ENCODE results near the gene ZNRF1. TPM values are rescaled to one million over a fixed set of nuclear protein-coding genes. Genes with fewer than 3 reads are reported as not detected.
"Not testable (repeated sequence)": the region's sequence is repeated elsewhere in the genome, so short reads cannot be mapped to it uniquely, and the experiment has no call there.

Gene ZNRF1
- total and polyA plus RNA-seq, 2 donors, result 13.4 to 22.0 TPM

DNA sequence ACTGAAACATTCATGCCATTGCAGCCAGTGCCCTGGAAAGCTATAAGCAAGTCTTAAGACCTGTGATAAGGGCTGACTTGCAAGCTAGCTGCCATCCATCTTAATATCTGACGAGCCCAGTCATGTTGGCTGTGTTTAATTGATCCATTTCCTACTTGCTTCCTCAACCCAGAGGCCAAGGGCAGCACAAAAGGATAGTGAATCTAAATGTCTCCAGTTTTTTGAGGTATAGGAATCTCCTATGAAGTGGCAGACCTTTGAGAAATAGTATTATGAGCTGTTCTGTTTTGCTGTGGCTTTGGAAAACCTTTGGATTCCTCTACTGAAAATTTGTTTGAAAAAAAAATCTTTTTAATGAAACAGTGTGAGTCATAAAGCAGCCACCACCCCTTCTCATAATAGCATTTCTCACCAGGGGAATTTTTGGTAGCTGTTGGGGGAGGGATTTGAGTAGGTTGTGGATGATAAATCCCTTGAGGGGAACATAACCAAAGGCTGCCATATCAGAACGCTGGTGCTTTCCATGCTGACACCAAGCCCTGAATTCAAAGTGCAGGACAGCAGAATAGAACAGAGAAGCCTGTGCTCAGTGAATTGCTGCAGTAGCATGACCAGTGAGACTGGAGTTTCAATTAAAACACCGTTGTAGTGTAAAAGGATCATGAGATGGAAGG lies 12.9 kb downstream of the ZNRF1 start:
- DNase-seq (ENCODE audit: extremely low spot score), result no peak
- no peaks in the 10 kb centered on the region for H3K36me3 ChIP-seq (ENCODE audit: insufficient read depth)
- 27% methylated on average over 3 of the region's 3 CpGs for WGBS
- H3K27ac ChIP-seq (ENCODE audit: low read depth), result peak overlapping the region; percentile 77
- H3K4me3 ChIP-seq (ENCODE audit: low read depth, low read length), result no peak overlapping the region
- no peaks in the 10 kb centered on the region for H3K4me1 ChIP-seq (ENCODE audit: insufficient read depth)

DNA sequence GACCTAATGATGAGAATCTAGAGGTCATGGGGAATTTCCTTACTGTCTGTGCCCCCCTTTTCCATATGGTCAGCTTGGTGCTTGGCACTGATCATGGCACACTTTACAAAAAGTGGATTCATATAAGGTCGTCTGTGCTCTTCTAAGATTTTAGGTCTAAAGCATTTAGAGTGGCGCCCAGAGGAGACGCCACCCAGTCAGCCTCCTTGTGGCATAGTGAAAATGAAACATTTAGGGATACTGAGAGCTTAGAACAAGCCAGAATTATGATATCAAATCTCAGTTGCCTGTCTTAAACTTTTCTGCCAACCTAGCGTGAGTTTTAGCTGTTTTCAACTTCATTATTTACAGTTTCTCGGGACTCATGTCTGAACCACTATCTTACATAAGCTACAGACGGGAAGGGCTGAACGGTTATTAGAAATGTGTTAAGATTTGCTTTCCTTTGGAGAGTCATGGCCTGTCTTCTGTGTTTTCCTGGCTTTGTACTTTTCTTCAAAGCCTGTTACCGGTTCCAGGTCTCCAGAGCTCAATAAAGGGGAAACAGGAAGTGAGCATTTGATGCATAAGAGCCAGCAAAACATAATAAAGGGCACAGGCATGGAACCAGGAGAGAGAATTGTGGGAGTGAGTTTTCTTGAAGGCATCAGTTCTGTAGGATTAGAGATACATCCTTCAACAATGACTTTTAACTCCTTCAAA lies 13.7 kb downstream of the ZNRF1 start:
- 55% methylated on average over 8 of the region's 8 CpGs for WGBS
- Histone ChIP-seq H3K36me3 (ENCODE audit: insufficient read depth) (no peaks in the 10 kb centered on the region), H3K27ac (ENCODE audit: low read depth) (peak overlapping the region; percentile 77), H3K4me3 (ENCODE audit: low read depth, low read length) (no peak overlapping the region), H3K4me1 (ENCODE audit: insufficient read depth) (no peaks in the 10 kb centered on the region)
- no peak for DNase-seq (ENCODE audit: extremely low spot score)

GRCh38 chr16:75013123-75013522 lies 14.3 kb downstream of the ZNRF1 start:
- not testable (repeated sequence) for H3K27ac ChIP-seq (ENCODE audit: low read depth); H3K4me1 ChIP-seq (ENCODE audit: insufficient read depth); DNase-seq (ENCODE audit: extremely low spot score); H3K36me3 ChIP-seq (ENCODE audit: insufficient read depth); H3K4me3 ChIP-seq (ENCODE audit: low read depth, low read length)
- WGBS, result 94% methylated on average over 6 of the region's 6 CpGs

DNA sequence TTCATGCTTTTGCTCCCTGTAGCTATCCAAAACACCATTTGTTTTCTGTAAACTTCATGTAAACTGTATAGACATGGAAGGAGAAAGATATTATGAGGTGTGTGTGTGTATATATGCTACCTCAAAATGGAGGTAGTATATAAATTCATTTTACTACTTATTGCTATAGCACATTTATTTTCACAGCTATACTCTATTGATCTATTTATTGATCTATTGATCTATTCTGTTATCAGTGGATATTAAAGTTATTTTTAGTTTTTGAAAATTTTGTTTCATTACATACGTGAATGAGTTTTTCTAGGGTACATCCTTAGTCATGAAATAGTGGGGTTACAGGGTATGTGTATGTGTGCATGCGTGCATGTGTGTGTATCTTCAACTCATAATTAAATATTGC lies 15.5 kb downstream of the ZNRF1 start:
- H3K4me1 ChIP-seq (ENCODE audit: insufficient read depth), result no peaks in the 10 kb centered on the region
- 96% methylated on average over 2 of the region's 2 CpGs for WGBS
- DNase-seq (ENCODE audit: extremely low spot score), result no peak
- peak overlapping the region; percentile 41 for H3K27ac ChIP-seq (ENCODE audit: low read depth)
- H3K36me3 ChIP-seq (ENCODE audit: insufficient read depth), result no peaks in the 10 kb centered on the region
- H3K4me3 ChIP-seq (ENCODE audit: low read depth, low read length), result no peak overlapping the region

GRCh38 chr16:75016451-75017081 lies 17.7 kb downstream of the ZNRF1 start:
- not testable (repeated sequence) for H3K27ac ChIP-seq (ENCODE audit: low read depth); DNase-seq (ENCODE audit: extremely low spot score); H3K4me1 ChIP-seq (ENCODE audit: insufficient read depth); H3K36me3 ChIP-seq (ENCODE audit: insufficient read depth); H3K4me3 ChIP-seq (ENCODE audit: low read depth, low read length)
- 88% methylated on average over 12 of the region's 12 CpGs for WGBS

- Histone ChIP-seq H3K4me1 (ENCODE audit: insufficient read depth) (no peaks in the 10 kb centered on the region), H3K4me3 (ENCODE audit: low read depth, low read length) (no peak overlapping the region), H3K27ac (ENCODE audit: low read depth) (no peak overlapping the region), H3K36me3 (ENCODE audit: insufficient read depth) (no peaks in the 10 kb centered on the region)
- 63% methylated on average over 3 of the region's 3 CpGs for WGBS
- no peak for DNase-seq (ENCODE audit: extremely low spot score)
These were observed 19.1 kb downstream of the ZNRF1 start for GRCh38 chr16:75017670-75018525.

DNA sequence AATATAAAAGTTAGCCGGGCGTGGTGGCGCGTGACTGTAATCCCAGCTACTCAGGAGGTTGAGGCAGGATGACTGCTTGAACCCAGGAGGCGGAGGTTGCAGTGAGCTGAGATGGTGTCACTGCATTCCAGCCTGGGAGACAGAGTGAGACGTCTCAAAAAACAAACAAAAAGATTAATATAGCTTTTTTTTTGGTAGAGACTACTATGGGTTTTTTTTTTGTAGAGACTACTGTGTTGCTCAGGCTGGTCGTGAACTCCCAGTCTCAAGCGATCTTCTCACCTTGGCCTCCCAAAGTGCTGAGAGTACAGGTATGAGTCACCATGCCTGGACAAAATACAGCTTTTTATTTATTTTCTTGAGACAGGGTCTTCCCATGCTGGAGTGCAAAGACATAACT lies 20.2 kb downstream of the ZNRF1 start:
- 87% methylated on average over 8 of the region's 8 CpGs for WGBS
- DNase-seq (ENCODE audit: extremely low spot score), result no peak
- no peaks in the 10 kb centered on the region for H3K4me1 ChIP-seq (ENCODE audit: insufficient read depth)
- no peak overlapping the region for H3K4me3 ChIP-seq (ENCODE audit: low read depth, low read length)
- no peak overlapping the region for H3K27ac ChIP-seq (ENCODE audit: low read depth)
- no peaks in the 10 kb centered on the region for H3K36me3 ChIP-seq (ENCODE audit: insufficient read depth)

DNA sequence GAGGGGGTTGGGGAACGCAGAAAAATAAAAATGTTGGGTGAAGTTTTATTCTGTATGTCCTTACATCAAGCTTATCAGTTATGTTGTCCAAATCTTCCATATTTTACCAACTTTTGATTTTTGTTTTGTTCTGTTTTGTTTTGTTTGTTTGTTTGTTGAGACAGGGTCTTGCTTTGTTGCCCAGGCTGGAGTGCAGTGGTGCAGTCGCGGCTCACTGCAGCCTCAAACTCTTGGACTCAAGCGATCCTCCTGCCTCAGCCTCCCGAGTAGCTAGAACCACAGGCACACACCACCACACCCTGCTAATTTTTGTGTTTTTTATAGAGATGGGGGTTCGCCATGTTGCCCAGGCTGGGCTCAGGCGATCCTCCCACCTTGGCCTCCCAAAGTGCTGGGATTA lies 20.8 kb downstream of the ZNRF1 start:
- Histone ChIP-seq H3K4me3 (ENCODE audit: low read depth, low read length) (no peak overlapping the region), H3K27ac (ENCODE audit: low read depth) (no peak overlapping the region), H3K4me1 (ENCODE audit: insufficient read depth) (no peaks in the 10 kb centered on the region), H3K36me3 (ENCODE audit: insufficient read depth) (no peaks in the 10 kb centered on the region)
- WGBS, result 99% methylated on average over 7 of the region's 7 CpGs
- DNase-seq (ENCODE audit: extremely low spot score), result no peak

GRCh38 chr16:75021410-75021809 lies 22.6 kb downstream of the ZNRF1 start:
- Histone ChIP-seq H3K4me3 (ENCODE audit: low read depth, low read length) (no peak overlapping the region), H3K36me3 (ENCODE audit: insufficient read depth) (no peaks in the 10 kb centered on the region)
- WGBS, result 93% methylated on average over 1 of the region's 1 CpG

GRCh38 chr16:75022567-75022966 lies 23.7 kb downstream of the ZNRF1 start:
- DNase-seq (ENCODE audit: extremely low spot score), result no peak
- Histone ChIP-seq H3K4me1 (ENCODE audit: insufficient read depth) (peaks cover 2% of the 10 kb centered on the region), H3K36me3 (ENCODE audit: insufficient read depth) (no peaks in the 10 kb centered on the region), H3K4me3 (ENCODE audit: low read depth, low read length) (no peak overlapping the region), H3K27ac (ENCODE audit: low read depth) (no peak overlapping the region)
- 97% methylated on average over 4 of the region's 4 CpGs for WGBS

More at GRCh38 chr16:75021410-75021809, 22.6 kb downstream of the ZNRF1 start:
- H3K4me1 ChIP-seq (ENCODE audit: insufficient read depth), result peaks cover 2% of the 10 kb centered on the region
- DNase-seq (ENCODE audit: extremely low spot score), result no peak
- H3K27ac ChIP-seq (ENCODE audit: low read depth), result no peak overlapping the region

DNA sequence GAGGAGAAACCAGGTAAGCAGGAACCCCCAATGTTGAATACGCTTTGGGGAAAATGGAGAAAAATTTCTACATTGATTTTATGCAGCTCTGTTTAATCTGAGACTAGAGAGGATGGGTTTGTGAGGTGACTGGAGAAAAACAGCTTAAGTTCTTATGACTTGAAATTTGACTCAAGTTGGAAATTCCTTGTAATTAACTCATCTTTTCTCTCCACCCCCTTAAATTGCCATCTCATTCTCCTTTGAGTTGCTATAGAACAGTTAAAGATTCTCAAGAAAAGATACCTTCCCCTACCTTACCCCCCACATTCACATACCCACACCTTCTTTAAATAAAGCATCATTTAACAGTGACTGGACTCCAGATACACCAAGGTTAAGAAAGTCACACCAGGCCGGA lies 24.2 kb downstream of the ZNRF1 start:
- H3K36me3 ChIP-seq (ENCODE audit: insufficient read depth), result no peaks in the 10 kb centered on the region
- no peak for DNase-seq (ENCODE audit: extremely low spot score)
- 98% methylated on average over 2 of the region's 2 CpGs for WGBS
- no peak overlapping the region for H3K27ac ChIP-seq (ENCODE audit: low read depth)
- peaks cover 2% of the 10 kb centered on the region for H3K4me1 ChIP-seq (ENCODE audit: insufficient read depth)
- H3K4me3 ChIP-seq (ENCODE audit: low read depth, low read length), result no peak overlapping the region

DNA sequence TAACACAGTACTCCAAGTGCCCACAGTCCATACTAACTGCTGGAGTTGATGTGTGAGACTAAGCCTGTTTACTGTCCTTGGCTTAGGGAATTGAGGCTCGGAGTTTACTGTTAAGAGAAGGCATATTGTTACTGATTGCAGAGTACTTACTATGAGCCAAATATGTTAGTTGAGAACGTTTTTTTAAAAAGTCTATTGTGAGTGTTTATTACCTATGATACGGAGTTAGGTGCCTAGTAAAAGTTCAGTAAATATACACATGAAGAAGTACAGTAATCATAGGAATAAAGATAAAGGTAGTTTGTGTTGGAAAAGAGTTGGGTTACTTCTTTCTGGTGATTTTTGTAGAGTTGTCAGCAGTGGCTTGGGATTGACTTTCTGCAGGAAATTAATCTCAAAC lies 25.4 kb downstream of the ZNRF1 start:
- DNase-seq (ENCODE audit: extremely low spot score), result no peak
- WGBS, result 48% methylated on average over 3 of the region's 3 CpGs
- Histone ChIP-seq H3K4me3 (ENCODE audit: low read depth, low read length) (no peak overlapping the region), H3K27ac (ENCODE audit: low read depth) (no peak overlapping the region), H3K36me3 (ENCODE audit: insufficient read depth) (no peaks in the 10 kb centered on the region), H3K4me1 (ENCODE audit: insufficient read depth) (peaks cover 2% of the 10 kb centered on the region)

DNA sequence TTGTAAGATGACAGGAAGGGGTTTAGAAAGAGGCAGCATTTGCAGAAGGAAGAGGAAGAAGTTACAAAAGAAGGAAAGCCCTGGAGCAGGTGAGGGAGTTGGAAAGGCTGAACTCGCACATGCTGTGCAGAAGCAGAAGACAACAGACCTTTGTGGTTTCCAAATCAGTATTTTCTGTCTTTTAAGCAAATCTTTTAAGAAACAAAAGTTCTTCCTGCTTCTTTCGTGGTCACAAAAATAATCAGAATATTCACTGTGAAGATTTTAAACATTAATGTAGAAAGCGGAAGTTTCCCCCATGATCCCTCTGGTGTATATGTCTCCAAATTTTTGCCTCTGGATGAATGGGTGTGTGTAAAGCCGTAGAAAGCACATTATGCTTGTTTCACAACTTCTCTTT lies 25.8 kb downstream of the ZNRF1 start:
- Histone ChIP-seq H3K27ac (ENCODE audit: low read depth) (no peak overlapping the region), H3K4me3 (ENCODE audit: low read depth, low read length) (no peak overlapping the region), H3K4me1 (ENCODE audit: insufficient read depth) (peaks cover 2% of the 10 kb centered on the region), H3K36me3 (ENCODE audit: insufficient read depth) (no peaks in the 10 kb centered on the region)
- no peak for DNase-seq (ENCODE audit: extremely low spot score)
- 82% methylated on average over 4 of the region's 4 CpGs for WGBS

Data from urinary bladder (tissue), 4 donors.